Umbilical cord (tissue), 2 donors: Measurements from ENCODE around the gene SBNO1. TPM values are rescaled to one million over a fixed set of nuclear protein-coding genes. Genes with fewer than 3 reads are reported as not detected.
"Not testable (repeated sequence)": the region's sequence is repeated elsewhere in the genome, so short reads cannot be mapped to it uniquely, and the experiment has no call there.

Experiments used
- DNase-seq: peaks from one replicate; pipeline ENCODE4 v3.0.0-alpha.2; 2015; ENCODE audit warnings: low spot score
- total RNA-seq: library from RNA; depleted of rRNA; stranded (reverse); fragments of >200 nt; gene quantifications from one replicate; pipeline ENCODE4 v1.2.3, GENCODE V29; 2014; ENCODE audit warnings: low replicate concordance; ENCODE audit not compliant: insufficient read depth

Gene SBNO1
- total RNA-seq, 1 donor from 2014 or later, result 20.9 TPM

DNA sequence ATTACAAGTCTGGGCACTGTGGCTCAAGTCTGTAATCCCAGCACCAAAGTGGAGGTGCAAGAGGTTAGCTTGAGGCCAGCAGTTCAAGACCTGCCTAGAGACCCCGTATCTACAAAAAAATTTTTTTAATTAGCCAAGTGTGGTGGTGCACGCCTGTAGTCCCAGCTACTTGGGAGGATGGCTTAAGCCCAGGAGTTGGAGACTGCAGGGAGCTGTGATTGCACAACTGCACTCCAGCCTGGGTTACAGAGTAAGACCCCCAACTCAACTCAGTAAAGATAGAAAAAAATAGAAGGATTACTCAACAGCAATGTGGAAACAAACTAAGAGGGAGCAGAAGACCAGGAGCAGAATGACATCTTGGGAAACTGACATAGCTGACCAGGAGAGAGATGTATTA is 13.3 kb downstream of the SBNO1 start:
- DNase-seq, result no peak

DNA sequence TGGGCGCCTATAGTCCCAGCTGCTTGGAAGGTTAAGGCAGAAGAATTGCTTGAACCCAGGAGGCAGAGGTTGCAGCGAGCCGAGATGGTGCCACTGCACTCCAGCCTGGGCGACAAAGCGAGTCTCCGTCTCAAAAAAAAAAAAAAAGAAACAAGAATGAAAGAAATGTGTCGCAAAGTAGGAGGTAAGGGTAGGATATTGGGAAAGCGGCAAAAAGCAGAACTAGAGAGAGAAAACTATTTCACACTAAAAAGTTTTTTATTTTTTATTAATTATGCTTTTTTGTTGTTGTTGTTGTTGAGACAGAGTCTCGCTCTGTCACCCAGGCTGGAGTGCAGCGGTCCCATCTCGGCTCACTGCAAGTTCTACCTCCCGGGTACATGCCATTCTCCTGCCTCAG is 17.7 kb downstream of the SBNO1 start:
- no peak for DNase-seq

DNA sequence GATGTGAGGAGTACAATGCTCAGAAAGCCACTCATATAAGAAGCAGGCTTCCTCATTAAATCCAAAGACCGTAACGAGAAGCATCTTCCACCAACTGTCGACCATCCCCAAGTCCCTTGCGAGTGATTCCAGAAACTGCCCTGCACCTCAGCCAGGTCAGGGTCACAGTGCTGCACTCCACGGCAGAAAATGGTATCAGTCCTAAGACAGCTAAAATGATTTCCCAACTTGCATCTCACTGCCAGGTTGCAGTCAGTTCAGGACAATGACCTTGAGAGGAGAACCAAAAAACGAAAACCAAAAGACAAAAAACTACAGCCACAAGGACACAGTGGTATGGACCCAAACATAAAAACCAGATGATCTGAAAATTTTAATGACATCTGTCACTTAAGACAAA is 20.6 kb downstream of the SBNO1 start:
- no peak for DNase-seq

DNA sequence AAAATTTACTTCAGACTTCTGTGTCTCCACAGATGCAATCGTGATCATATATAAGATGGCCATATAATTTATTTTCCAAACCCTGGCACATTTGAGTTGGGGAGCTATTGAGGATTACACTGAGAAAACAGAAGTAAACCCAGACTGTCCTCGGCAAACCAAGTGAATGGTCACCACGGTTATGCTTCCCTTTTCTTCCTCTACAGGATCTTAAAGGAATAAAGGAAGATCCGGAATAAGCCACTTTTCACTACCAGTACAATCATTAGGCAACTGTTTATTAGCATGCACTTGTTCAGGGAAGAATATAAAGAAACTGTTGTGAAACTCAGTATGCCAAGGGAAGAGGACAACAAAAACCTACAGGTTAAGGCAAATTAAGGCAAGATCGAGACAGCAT is 27.6 kb downstream of the SBNO1 start:
- DNase-seq, result no peak

DNA sequence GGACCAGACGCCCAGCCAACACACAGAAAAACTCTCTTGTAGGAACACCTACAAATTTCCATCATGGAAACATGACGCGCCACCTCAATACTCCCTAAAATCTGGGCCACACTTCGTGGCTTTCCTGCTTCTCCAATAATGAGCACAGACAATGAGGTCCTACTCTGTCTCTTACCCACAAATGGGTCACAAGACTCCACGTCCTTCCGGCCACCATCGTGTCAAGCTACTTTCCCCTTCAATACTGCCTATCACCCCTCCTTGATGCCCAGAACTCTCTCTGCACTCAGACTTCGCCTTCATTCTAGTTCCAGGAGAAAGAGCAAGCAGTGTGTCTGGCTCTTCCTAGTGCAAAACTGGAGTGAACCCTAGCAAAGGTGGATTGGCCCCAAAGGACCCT is 28.1 kb downstream of the SBNO1 start:
- no peak for DNase-seq

DNA sequence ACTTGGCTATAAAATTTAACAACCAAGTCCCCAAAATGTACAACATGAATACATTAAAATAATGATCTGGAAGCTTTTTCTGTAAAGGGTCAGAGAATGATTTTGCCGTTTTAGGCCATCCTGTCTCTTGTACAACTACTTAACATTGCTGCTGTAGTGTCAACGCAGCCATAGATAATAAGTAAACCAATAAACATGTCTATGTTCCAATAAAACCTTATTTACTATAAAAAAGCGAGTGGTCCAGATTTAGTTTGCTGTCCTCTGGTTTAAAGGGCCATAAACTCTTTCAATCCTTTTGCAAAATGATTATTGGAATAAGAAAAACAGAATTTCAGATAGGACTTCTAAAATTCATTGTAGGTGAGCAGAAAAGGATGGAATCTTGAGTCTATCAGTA is 29.2 kb downstream of the SBNO1 start:
- DNase-seq, result no peak

DNA sequence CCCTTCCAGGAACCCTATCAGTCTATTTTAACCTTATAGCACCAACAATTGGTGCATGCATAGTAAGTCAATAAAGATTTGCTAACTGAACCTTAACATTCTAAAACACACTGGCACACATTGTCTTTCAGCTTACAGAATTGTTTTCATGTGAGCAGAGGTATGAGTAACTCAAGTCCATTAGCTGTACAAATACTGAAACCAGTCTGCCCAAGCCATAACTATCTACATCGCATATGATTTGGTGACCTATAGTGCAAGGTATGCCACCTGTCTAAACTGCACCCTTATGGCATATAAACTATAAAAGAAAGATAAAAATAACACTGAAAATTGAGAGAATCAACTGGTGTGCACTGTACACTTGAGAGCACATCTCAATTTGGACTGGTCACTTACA is 34.8 kb downstream of the SBNO1 start:
- DNase-seq, result no peak

DNA sequence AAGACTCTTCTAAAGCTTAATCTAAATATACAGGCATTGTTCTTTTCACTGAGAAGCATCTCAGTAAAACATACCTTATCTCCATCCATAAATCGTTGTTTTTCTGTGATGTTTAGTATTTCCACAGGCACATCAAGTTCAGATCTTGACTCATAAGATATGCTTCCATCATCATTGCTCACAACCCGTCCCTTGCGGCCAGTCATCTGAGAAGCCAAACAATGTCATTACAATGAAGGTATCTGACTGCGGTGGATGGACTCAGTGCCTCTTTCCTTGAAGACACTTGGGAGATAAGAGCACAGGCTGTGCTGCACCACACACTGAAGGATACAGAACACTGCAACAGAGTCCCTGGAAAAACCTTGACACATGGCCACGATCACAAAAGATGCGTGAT is 44.8 kb downstream of the SBNO1 start:
- no peak for DNase-seq

DNA sequence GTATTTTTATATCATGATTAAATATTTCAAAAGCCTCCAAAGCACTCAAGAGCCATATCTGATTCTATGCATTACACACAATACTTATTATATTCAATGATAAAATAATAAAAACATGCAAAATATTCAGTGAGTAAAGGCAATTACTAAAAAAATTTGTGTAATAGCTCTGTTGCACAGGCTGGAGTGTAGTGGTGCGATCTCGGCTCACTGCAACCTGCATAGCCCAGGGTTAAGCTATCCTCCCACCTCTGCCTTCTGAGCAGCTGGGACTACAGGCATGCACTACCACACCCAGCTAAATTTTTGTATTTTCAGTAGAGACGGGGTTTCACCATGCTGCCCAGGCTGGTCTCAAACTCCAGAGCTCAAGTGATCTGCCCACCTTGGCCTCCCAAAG is 45.4 kb downstream of the SBNO1 start:
- no peak for DNase-seq

DNA sequence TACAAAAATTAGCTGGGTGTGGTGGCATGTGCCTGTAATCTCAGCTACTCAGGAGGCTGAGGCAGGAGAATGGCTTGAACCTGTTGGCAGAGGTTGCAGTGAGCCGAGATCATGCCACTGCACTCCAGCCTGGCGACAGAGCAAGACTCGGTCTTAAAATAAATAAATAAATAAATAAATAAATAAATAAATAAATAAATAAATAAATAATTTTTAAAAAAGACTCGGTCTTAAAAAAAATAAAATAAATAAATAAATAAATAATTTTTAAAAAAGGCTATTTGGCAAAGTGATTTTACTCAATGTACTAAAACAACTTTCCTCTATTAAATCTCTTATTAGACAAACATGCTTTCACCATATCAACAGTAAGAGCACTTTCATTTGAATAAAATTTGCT is 51.6 kb downstream of the SBNO1 start:
- not testable (repeated sequence) for DNase-seq

DNA sequence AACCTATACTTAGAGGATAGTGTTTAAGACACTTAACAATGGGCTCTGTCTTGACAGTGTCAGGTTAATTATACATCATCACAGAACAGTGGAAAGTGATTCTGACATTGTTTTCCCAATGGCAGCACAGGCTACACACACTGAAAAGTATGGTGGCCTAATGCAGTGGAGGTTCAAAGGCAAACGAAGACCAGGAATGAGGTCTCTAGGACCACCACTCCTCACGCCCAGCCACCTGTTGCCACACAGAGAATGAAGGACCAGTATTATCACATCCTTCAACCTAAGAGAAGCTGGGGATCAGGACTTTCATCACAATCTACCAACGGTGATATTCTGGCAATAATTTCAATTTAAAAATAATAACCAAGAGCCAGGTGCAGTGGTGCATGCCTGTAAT is 58.4 kb downstream of the SBNO1 start:
- DNase-seq, result no peak

DNA sequence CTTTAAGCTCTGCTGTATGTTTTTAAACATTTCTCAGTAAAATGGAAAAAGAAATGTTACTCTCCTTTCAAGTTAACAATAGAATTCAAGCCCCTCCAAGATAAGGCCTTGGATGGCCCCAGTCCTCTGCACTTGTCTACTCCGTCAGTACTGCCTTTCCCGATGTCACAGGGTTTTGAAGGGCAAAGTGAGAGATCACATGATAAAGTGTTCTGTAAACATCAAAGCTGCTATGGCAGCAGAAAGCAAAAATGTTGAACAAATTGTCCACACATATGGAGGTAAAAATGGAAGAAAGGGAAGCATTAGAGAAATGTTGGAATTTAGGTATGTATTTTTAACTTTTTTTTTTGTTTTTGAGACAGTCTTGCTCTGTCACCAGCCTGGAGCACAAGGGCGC is 59.5 kb downstream of the SBNO1 start:
- DNase-seq, result no peak

DNA sequence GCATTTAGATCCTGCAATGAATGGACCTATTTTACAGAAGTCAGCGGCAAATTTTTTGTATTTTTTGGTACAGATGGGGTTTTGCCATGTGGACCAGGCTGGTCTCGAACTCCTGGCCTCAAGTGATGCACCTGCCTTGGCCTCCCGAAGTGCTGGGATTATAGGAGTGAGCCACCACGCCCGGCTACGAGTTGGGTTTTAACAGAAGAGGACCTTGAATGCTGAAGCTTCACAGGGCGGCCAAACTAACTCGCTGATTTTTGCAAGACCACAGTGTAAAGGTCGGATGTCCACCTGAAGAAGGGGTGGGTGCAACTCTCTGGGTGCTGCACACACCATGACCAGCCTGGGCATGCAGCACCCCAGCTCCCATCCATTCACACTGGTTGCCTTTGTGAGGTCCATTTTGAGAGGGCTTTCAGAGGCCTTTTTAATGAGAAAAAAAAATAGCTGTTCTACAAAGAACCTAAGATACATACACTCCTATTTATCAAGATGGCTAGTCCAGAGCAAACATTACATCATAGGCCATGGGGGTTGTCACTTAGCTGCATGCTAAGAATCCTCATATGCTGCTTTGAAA is 71.4 kb downstream of the SBNO1 start:
- DNase-seq, result no peak

DNA sequence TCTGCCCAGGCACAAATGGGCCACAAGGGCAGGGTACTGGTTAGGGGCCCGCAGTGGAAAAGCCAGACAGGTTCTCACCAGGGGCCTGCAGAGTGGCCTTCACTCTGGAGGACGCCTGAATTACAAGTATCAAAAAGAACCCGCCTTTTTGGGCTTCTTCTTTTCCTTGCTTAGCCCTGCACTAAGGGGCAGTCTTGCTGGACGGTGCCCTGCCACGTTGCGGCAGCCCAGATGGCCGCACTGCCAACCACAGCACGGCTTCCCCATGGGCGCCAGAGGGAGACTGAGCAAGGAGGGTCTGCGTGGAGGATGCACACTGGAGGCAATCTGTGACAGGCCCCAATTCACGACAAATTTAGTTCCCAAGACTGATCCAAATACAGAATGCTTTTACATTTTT is 74.7 kb downstream of the SBNO1 start:
- DNase-seq, result no peak

DNA sequence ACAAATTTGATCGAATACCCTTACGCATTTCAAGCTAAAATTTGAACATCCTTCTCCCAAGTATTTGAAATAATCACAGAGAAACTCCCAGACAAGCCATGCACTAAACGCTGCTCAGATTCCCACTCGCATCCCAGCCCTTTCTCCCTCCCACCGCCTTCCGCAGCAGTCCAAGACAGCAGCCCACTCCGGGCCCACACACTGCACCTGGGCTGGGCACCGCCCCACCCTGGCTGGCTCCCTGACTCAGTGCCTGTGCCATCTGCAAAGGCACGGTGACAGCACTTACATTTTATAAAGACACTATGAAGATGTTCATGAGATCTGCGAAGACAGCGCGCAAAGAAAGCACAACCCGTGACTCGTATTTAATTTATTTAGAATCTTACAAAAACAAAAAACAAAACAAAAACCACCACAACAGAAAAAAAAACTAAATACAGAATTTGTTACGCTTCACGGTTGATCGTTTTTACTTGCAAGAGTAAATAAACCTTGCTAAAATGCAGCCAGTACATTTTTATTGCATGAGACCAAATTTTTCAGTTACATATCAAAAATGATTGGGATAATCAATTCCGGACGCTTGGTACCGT is 75.8 kb downstream of the SBNO1 start:
- no peak for DNase-seq

DNA sequence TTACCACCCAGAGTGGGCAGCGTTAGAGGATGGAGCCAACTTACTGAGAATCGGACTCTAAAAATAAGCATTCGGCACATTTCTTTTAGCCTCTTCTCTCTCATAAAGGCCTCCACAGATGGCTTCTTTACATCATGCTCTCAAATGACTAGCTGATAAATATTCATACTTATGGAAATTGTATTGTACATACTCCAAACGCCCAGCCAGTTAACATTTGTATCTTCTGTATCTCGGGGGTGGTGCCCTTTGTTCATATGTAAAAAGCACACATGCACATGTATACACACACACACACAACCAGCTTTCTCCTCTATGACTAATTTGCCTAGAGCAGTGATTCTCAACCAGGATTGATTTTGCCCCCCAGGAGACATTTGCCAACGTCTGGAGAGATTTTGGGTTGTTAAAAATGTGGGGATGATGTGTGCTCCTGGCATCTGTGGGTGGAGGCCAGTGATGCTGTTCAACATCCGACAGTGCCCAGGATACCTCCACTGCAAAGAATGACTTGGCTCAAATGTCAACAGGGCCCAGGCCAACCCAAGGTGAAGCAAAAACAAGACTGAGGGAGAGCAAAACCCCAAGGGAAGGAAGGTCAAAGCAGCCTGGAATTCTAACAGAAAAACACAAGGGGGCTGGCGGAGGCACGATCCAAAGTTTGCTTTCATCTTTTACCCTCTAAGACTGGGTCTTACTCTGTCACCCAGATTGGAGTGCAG is 77.8 kb downstream of the SBNO1 start:
- no peak for DNase-seq

DNA sequence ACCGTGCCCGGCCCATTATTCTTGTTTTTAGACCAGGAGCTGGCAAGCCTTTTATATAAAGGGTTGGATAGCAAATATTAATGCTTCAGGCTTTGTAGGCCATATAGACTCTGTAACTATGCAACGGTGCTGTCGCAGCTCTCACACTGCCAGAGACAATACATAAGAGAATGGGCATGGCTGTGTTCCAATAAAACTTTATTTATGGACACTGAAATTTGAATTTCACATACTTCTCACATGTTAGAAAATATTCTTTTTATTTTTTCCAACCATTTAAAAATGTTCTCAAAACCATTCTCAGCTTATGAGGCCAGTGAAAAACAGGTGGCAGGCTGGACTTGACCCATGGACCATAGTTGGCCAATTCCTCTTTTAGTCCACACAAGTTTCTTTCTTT is 80.0 kb downstream of the SBNO1 start:
- no peak for DNase-seq

DNA sequence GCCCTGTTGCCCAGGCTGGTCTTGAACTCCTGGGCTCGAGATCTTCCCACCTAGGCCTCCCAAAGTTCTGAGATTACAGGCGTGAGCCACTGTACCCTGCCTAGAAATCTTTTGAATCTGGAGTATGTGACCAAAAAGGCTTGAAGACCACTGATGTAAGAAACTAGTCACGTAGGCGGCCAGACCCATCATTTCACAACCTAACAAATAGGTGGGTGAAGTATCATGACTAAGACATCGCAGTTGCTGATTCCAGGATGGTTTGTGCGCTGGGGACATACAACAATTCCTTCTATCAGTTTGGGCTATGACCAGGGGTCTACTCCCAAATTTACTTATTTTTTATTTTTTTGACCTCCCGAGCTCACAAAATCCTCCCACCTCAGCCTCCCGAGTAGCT is 81.2 kb downstream of the SBNO1 start:
- no peak for DNase-seq

DNA sequence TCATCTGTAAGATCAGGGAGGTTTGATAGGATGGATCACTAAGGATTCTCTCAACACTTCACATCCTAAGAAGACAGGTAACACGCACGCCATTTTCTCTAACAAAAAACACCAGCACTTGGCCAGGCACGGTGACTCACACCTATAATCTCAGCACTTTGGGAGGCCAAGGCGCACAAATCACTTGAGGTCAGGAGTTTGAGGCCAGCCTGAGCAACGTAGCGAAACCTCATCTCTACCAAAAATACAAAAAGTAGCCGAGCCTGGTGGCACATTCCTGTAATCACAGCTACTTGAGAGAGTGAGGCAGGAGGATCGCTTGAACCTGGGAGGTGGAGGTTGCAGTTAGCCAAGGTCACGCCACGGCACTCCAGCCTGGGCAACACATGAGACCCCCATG is 82.5 kb downstream of the SBNO1 start:
- DNase-seq, result no peak

DNA sequence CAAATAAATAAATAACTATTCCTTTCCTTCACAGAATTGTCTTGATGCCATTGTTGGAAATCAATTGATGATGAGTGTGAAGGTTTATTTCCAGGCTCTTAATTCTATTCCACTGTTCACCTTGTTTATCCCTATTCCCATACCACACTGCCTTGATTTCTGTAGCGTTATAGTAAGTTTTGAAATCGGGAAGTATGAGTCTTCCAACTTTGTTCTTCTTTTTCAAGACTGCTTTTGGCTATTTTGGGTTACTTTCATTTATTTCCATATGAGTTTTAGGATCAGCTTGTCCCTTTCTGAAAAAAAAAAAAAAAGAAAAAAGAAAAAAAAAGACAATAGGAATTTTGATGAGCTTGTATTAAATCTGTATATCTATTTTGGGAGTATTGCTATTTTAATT is 83.7 kb downstream of the SBNO1 start:
- no peak for DNase-seq

DNA sequence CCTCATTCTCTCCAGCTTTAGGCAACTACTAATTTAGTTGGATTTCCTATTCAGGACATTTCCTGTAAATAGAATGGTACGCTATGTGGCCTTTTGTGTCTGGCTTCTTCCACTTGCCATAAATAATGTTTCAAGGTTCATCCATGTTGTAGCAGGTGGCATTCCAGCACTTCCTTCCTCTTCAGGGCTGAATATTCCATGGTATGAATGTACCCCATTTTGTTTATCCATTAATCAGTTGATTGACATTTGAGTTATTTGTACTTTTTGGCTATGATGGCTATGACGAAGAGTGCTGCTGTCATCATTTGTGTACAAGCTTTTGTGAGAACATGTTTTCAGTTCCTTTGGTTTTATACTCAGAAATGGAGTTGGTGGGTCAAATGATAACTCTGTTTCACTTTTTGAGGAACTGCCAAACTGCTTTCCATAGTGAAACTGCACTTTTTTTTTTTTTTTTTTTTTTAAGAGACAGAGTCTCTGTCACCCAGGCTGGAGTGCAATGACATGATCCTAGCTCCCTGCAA is 86.5 kb downstream of the SBNO1 start:
- peak; percentile 15 for DNase-seq

DNA sequence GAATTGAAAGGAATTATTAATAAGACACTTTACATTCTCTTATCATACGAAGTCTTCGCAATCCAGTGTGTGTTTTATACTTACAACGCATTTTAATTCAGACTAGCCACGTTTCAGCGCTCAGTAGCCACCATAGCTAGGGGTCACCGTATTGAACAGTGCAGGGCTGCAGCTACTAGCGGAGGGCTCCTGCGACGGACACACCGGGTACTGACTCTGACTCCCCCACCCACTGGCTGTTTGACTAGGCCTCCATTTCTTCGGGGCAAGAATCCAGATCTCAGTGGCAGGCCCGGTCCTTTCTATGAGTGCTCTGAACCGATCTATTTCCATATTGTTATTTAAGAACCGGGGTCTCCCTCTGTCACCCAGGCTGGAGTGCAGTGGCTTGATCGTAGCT is 91.5 kb downstream of the SBNO1 start:
- DNase-seq, result no peak

DNA sequence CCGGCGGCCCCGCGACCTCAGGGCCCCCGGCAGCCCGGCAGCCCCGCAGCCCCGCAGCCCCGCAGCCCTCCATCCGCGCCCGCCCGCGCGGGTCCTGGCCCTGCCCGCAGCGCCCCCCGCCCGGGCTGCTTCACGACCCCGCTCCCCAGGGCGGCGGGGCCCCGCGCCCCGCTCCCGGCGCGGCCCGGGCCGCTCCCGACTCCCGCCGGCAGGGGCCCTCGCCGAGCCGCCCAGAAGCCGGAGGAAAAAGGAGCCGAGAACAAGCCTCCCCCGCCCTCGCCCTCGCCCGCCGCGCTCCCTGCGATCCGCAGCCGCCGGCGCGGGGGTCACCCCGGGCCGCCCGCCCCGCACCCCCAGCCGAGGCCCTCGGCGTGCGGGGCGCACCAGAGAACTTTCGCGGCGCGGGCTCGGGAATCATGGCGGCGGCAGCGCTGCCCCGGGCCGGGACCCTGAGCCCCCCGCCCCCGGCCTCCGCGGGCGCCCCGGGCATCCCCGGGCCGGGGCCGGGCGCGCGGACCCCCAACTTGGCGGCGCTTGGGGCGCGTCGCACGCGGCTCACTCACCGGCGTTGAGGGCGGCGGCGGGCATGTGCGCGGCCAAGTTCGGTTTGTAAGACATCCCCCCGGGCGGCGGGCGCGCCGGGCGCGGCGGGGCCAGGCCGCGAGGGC is 93.5 kb downstream of the SBNO1 start:
- DNase-seq, result peak; percentile 62
